DOHH2 (cell line): ENCODE data around the gene CCSER2.

Experiments used
- H3F3A ChIP-seq: fragments of 200-600 bp; sonication (generic), shearing (Covaris generic); 2 replicates; pipeline ENCODE4 v1.6.0; 2016; ENCODE audit warnings: antibody characterized with exemption, mild to moderate bottlenecking; ENCODE audit not compliant: control insufficient read depth, insufficient read depth
- H3K27ac ChIP-seq: fragments of 200-600 bp; sonication (generic); 2 replicates; pipeline ENCODE4 v1.5.1; 2014; ENCODE audit warnings: low read depth, mild to moderate bottlenecking, low read length, moderate library complexity
- H3K27me3 ChIP-seq: fragments of 200-600 bp; sonication (generic); 2 replicates; pipeline ENCODE4 v1.6.1; 2014; ENCODE audit warnings: mild to moderate bottlenecking, low read length, mixed read lengths; ENCODE audit not compliant: control insufficient read depth
- H3K36me3 ChIP-seq: fragments of 200-600 bp; sonication (generic); 2 replicates; pipeline ENCODE4 v1.6.1; 2014; ENCODE audit warnings: mild to moderate bottlenecking, low read length, moderate library complexity, mixed read lengths; ENCODE audit not compliant: control insufficient read depth
- H3K4me1 ChIP-seq: fragments of 200-600 bp; sonication (generic); 2 replicates; pipeline ENCODE4 v1.6.1; 2014; ENCODE audit warnings: mild to moderate bottlenecking, low read length, mixed read lengths; ENCODE audit not compliant: control insufficient read depth
- H3K4me2 ChIP-seq: fragments of 200-600 bp; sonication (generic); 2 replicates; pipeline ENCODE4 v1.6.0; 2014; ENCODE audit warnings: mild to moderate bottlenecking, low read length, moderate library complexity
- H3K4me3 ChIP-seq: fragments of 200-600 bp; sonication (generic); 2 replicates; pipeline ENCODE4 v1.5.1; 2014; ENCODE audit warnings: mild to moderate bottlenecking, low read length, mixed read lengths
- H3K79me2 ChIP-seq: fragments of 200-600 bp; sonication (generic); 2 replicates; pipeline ENCODE4 v1.6.1; 2014; ENCODE audit warnings: mild to moderate bottlenecking, low read length, mixed read lengths; ENCODE audit not compliant: control insufficient read depth
- H3K9me2 ChIP-seq: fragments of 200-600 bp; sonication (generic); replicated peaks from 2 replicates; pipeline ENCODE4 v1.6.1; 2014; ENCODE audit warnings: mild to moderate bottlenecking, low read length, mixed read lengths; ENCODE audit not compliant: control insufficient read depth
- H3K9me3 ChIP-seq: fragments of 200-600 bp; sonication (generic); 2 replicates; pipeline ENCODE4 v1.6.1; 2014; ENCODE audit warnings: antibody characterized with exemption, low read length, mixed read lengths; ENCODE audit not compliant: control insufficient read depth, insufficient read depth
- H4K20me1 ChIP-seq: fragments of 200-600 bp; sonication (generic); 2 replicates; pipeline ENCODE4 v1.6.0; 2014; ENCODE audit warnings: low read depth, mild to moderate bottlenecking, antibody characterized with exemption, low read length, moderate library complexity; ENCODE audit not compliant: control insufficient read depth, insufficient read depth
- EZH2phosphoT487 ChIP-seq: fragments of 200-600 bp; sonication (generic); IDR thresholded peaks from 2 replicates; pipeline ENCODE4 v1.6.1; 2017; ENCODE audit warnings: borderline replicate concordance, mild to moderate bottlenecking, antibody characterized with exemption, low read length, moderate library complexity, mixed read lengths
- TF ChIP-seq, protein P1 (sequence below): fragments of 200-600 bp; sonication (generic); IDR thresholded peaks from one replicate; pipeline ENCODE4 v1.5.1; 2014; ENCODE audit warnings: antibody characterized with exemption, mild to moderate bottlenecking, low read depth, low read length; ENCODE audit not compliant: poor library complexity, severe bottlenecking

CCSER2 gene

DNA sequence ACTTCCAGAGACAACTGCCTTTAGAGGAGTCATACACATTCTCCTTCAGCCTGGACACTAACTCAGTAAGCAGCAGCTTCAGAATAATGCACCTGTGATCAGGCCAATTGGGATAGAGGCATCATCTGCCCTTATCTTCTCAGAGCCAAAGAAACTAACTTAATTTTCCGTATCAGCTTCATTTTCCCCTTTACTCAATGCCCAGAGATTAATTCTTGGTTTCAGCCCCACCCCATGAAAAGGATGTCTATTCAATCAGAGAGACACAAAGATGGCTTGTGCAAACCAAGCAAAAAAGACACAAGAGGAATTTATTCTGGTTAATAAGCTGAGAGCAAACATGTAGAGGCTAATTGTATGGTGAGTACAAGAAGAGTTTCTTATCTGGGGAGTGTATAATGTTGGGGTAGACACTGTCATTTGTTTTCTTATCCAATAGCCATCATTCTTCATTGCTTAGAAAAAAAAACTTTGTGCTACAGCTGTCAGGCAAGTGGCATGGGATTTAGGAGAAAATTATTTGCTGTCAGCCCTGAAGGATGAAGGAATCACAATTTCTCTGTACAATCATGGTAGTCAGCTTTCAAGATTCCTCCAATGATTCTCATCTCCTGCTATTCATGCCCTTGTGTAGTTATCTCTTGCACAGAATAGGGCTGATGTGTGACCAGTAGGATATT is 38.7 kb upstream of the CCSER2 start:
- Histone ChIP-seq H3K4me3 (no peak overlapping the region), H3K9me2 (no peaks in the 10 kb centered on the region), H3K4me1 (no peaks in the 10 kb centered on the region), H3K27ac (no peak overlapping the region), H3K79me2 (no peaks in the 10 kb centered on the region), H4K20me1 (no peaks in the 10 kb centered on the region), H3K9me3 (no peaks in the 10 kb centered on the region), H3K27me3 (peaks cover 37% of the 10 kb centered on the region), H3K4me2 (no peak overlapping the region), H3K36me3 (no peaks in the 10 kb centered on the region), H3F3A (no peaks in the 10 kb centered on the region)
- TF ChIP-seq EZH2phosphoT487 = no peak
- TF ChIP-seq, protein P1, sequence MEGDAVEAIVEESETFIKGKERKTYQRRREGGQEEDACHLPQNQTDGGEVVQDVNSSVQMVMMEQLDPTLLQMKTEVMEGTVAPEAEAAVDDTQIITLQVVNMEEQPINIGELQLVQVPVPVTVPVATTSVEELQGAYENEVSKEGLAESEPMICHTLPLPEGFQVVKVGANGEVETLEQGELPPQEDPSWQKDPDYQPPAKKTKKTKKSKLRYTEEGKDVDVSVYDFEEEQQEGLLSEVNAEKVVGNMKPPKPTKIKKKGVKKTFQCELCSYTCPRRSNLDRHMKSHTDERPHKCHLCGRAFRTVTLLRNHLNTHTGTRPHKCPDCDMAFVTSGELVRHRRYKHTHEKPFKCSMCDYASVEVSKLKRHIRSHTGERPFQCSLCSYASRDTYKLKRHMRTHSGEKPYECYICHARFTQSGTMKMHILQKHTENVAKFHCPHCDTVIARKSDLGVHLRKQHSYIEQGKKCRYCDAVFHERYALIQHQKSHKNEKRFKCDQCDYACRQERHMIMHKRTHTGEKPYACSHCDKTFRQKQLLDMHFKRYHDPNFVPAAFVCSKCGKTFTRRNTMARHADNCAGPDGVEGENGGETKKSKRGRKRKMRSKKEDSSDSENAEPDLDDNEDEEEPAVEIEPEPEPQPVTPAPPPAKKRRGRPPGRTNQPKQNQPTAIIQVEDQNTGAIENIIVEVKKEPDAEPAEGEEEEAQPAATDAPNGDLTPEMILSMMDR = no peak

DNA sequence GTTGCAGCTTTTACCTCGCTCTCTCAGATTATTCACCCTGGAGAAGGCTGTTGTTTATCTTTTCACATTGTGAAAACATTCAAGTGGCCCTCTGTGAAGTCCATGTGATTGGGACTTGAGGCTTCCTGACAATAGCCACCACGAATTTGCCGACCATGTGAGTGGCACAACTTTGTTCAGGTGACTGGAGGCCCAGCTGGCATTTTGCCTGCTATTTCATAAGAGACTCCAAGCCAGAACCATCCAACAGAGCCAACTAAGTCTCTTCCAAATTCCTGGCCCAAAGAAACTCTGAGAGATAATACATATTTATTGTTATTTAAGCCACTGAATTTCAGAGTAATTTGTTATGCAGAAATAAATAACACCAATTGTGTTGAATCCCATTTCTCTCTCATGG is 38.2 kb upstream of the CCSER2 start:
- H4K20me1 ChIP-seq = no peaks in the 10 kb centered on the region
- no peaks in the 10 kb centered on the region for H3K9me2 ChIP-seq
- H3K27ac ChIP-seq = no peak overlapping the region
- no peaks in the 10 kb centered on the region for H3F3A ChIP-seq
- no peaks in the 10 kb centered on the region for H3K36me3 ChIP-seq
- H3K4me1 ChIP-seq = no peaks in the 10 kb centered on the region
- H3K79me2 ChIP-seq = no peaks in the 10 kb centered on the region
- H3K4me2 ChIP-seq = no peak overlapping the region
- peaks cover 37% of the 10 kb centered on the region for H3K27me3 ChIP-seq
- TF ChIP-seq, protein P1 = no peak
- TF ChIP-seq EZH2phosphoT487 = no peak
- no peak overlapping the region for H3K4me3 ChIP-seq
- H3K9me3 ChIP-seq = no peaks in the 10 kb centered on the region

DNA sequence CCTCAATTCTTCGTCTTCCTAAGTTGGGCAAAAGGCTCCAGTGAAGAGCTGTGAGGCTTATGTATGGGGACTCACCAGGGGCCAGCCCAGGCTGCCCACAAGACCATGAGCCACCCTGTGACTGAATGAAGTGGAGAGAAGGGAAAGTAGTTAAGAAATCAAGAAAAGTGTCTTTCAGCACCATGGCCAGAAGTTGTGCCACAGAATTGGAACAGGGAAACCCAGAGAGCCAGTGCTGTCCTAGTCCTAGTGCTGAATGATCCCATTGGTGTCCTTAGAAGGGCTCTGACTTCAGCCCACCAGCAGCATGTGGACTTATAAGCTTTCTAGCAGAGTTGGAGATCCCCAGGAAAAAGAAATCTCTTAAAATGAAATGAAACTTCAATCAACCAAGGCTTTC is 37.0 kb upstream of the CCSER2 start:
- Histone ChIP-seq H3K9me2 (no peaks in the 10 kb centered on the region), H3K27me3 (peaks cover 37% of the 10 kb centered on the region), H3K9me3 (no peaks in the 10 kb centered on the region)

More for the DNA sequence above, 37.0 kb upstream of the CCSER2 start:
- no peaks in the 10 kb centered on the region for H3K36me3 ChIP-seq
- H3K79me2 ChIP-seq = no peaks in the 10 kb centered on the region
- H3K27ac ChIP-seq = no peak overlapping the region
- H4K20me1 ChIP-seq = no peaks in the 10 kb centered on the region
- H3K4me3 ChIP-seq = no peak overlapping the region
- TF ChIP-seq EZH2phosphoT487 = no peak
- TF ChIP-seq, protein P1 = no peak
- no peaks in the 10 kb centered on the region for H3F3A ChIP-seq
- no peaks in the 10 kb centered on the region for H3K4me1 ChIP-seq
- no peak overlapping the region for H3K4me2 ChIP-seq
